Bronchial smooth muscle cell (primary cell): ENCODE measurements around the gene MAU2. TPM values are rescaled to one million over a fixed set of nuclear protein-coding genes. Genes with fewer than 3 reads are reported as not detected.

Experiments used
- total RNA-seq: library from RNA; depleted of rRNA; stranded (reverse); fragments of >200 nt; gene quantifications from 2 replicates; pipeline ENCODE4 v1.2.1, GENCODE V29; 2014

The MAU2 gene
- 26.3 and 31.6 TPM in 2 replicates for total RNA-seq

GRCh38 chr19:19320361-19321140 lies at the start of gene MAU2, which contains the start of gene SUGP1:
TSS of gene MAU2 (plus strand) at chr19:19320829. CDS start at chr19:19320860, 31 bp downstream.
TSS of gene SUGP1 (minus strand) at chr19:19320509. CDS start at chr19:19320496, 13 bp downstream.

GRCh38 chr19:19404879-19405860 lies 84.5 kb downstream of the MAU2 start, which contains the start of gene GATAD2A:
TSS of gene GATAD2A (plus strand) at chr19:19405675. CDS start at chr19:19465346, 59,671 bp downstream.

Other genes starting within 250 kb of the MAU2 start
- 18.8 and 22.2 TPM in 2 replicates for gene TMEM161A, start 182.4 kb upstream of the MAU2 start, total RNA-seq
- under 0.01 and 0.34 TPM in 2 replicates for gene MEF2B, start 150.6 kb upstream of the MAU2 start, total RNA-seq
- 11.5 and 12.1 TPM in 2 replicates for gene BORCS8, start 128.7 kb upstream of the MAU2 start, total RNA-seq
- gene RFXANK, start 128.6 kb upstream of the MAU2 start, total RNA-seq: 67.5 and 70.0 TPM in 2 replicates
- gene NR2C2AP, start 117.4 kb upstream of the MAU2 start, total RNA-seq: 3.0 and 3.3 TPM in 2 replicates
- gene NCAN, start 108.9 kb upstream of the MAU2 start, total RNA-seq: under 0.01 TPM in 1 of 2 replicates, not detected in the other
- gene TM6SF2, start 47.5 kb upstream of the MAU2 start, total RNA-seq: 0.95 and 1.1 TPM in 2 replicates
- 27.9 and 29.9 TPM in 2 replicates for gene SUGP1, start 320 bp upstream of the MAU2 start, total RNA-seq
- 20.2 and 20.8 TPM in 2 replicates for gene GATAD2A, start 84.8 kb downstream of the MAU2 start, total RNA-seq
- gene TSSK6, start 194.7 kb downstream of the MAU2 start, total RNA-seq: 1.9 and 2.2 TPM in 2 replicates
- 435 and 561 TPM in 2 replicates for gene NDUFA13, start 195.4 kb downstream of the MAU2 start, total RNA-seq
- gene YJEFN3, start 208.1 kb downstream of the MAU2 start, total RNA-seq: 0.17 and 0.32 TPM in 2 replicates
- under 0.01 and 0.16 TPM in 2 replicates for gene CILP2, start 217.4 kb downstream of the MAU2 start, total RNA-seq